ENCODE measurements around the gene MTRFR.
"Not testable (repeated sequence)": the region's sequence is repeated elsewhere in the genome, so short reads cannot be mapped to it uniquely, and the experiment has no call there.

The MTRFR gene

GRCh38 chr12:123232807-123233504 is at the start of gene MTRFR, which contains the start of gene MPHOSPH9:
Gene MTRFR, plus strand, starts transcription at chr12:123233436. Its CDS starts 20,239 bp downstream, at chr12:123253675.
Gene MPHOSPH9, minus strand, starts transcription at chr12:123233141. Its CDS starts 2,777 bp downstream, at chr12:123230364.
- peak within 1 kb of the TSS; percentile 91 for H3K4me3 ChIP-seq (ENCODE audit: control insufficient read depth, low read depth, low read length)
- no peak for TF ChIP-seq CTCF (IDR thresholded peaks at IDR 0.05; ENCODE audit: control insufficient read depth, insufficient read depth, low read depth, low read length, missing control alignments)
- peak; percentile 98 for DNase-seq (ENCODE audit: low read depth)

- H3K4me3 ChIP-seq (ENCODE audit: control insufficient read depth, low read depth, low read length) = no peak overlapping the region
- TF ChIP-seq CTCF (IDR thresholded peaks at IDR 0.05; ENCODE audit: control insufficient read depth, insufficient read depth, low read depth, low read length, missing control alignments) = no peak
- DNase-seq (ENCODE audit: low read depth) = no peak
Measured at GRCh38 chr12:123187637-123188036, 45.6 kb upstream of the MTRFR start.

GRCh38 chr12:123199936-123200335 is 33.3 kb upstream of the MTRFR start:
- H3K4me3 ChIP-seq (ENCODE audit: control insufficient read depth, low read depth, low read length) = no peak overlapping the region
- no peak for DNase-seq (ENCODE audit: low read depth)
- TF ChIP-seq CTCF (IDR thresholded peaks at IDR 0.05; ENCODE audit: control insufficient read depth, insufficient read depth, low read depth, low read length, missing control alignments) = no peak

- no peak for DNase-seq (ENCODE audit: low read depth)
- no peak overlapping the region for H3K4me3 ChIP-seq (ENCODE audit: control insufficient read depth, low read depth, low read length)
- no peak for TF ChIP-seq CTCF (IDR thresholded peaks at IDR 0.05; ENCODE audit: control insufficient read depth, insufficient read depth, low read depth, low read length, missing control alignments)
Measured at GRCh38 chr12:123200414-123200813, 32.8 kb upstream of the MTRFR start.

- peak; percentile 16 for DNase-seq (ENCODE audit: low read depth)
- H3K4me3 ChIP-seq (ENCODE audit: control insufficient read depth, low read depth, low read length) = not testable (repeated sequence)
Measured at GRCh38 chr12:123206794-123207193, 26.4 kb upstream of the MTRFR start.

GRCh38 chr12:123207815-123208214 is 25.4 kb upstream of the MTRFR start:
- H3K4me3 ChIP-seq (ENCODE audit: control insufficient read depth, low read depth, low read length); DNase-seq (ENCODE audit: low read depth): not testable (repeated sequence)

- no peak for DNase-seq (ENCODE audit: low read depth)
- TF ChIP-seq CTCF (IDR thresholded peaks at IDR 0.05; ENCODE audit: control insufficient read depth, insufficient read depth, low read depth, low read length, missing control alignments) = no peak
- H3K4me3 ChIP-seq (ENCODE audit: control insufficient read depth, low read depth, low read length) = no peak overlapping the region
Measured at GRCh38 chr12:123223241-123223668, 10.0 kb upstream of the MTRFR start.

GRCh38 chr12:123225443-123225842 is 7.8 kb upstream of the MTRFR start:
- no peak overlapping the region for H3K4me3 ChIP-seq (ENCODE audit: control insufficient read depth, low read depth, low read length)
- DNase-seq (ENCODE audit: low read depth) = no peak
- TF ChIP-seq CTCF (IDR thresholded peaks at IDR 0.05; ENCODE audit: control insufficient read depth, insufficient read depth, low read depth, low read length, missing control alignments) = no peak

All from AG09309 (cell line).